ENCODE measurements around the gene TMEM60. TPM values are rescaled to one million over a fixed set of nuclear protein-coding genes. Genes with fewer than 3 reads are reported as not detected.

TMEM60 gene
- total and polyA plus RNA-seq, 2 donors (not counting 1 experiment from before 2014, with no cell fraction given) = 5.0 to 20.4 TPM

- Mint-ChIP-seq H3K4me1 (peaks cover 69% of the 10 kb centered on the region), H3K9me3 (ENCODE audit: insufficient read depth) (peaks cover 18% of the 10 kb centered on the region), H3K27ac (peak overlapping the region; percentile 89), H3K27me3 (no peaks in the 10 kb centered on the region), H3K4me3 (no peak overlapping the region)
- no peak for DNase-seq
- Histone ChIP-seq H3K36me3 (replicated peaks in 1 of 2; ENCODE audit: control extremely low read depth in 1 of 2, control insufficient read depth in 1 of 2, extremely low read depth in 1 of 2, insufficient read depth in 2 of 2, low read length in 1 of 2) (no peaks in the 10 kb centered on the region), H3K4me2 (replicated peaks; ENCODE audit: low read depth, low read length, poor library complexity, severe bottlenecking) (no peak overlapping the region), H4K20me1 (ENCODE audit: control insufficient read depth, insufficient read depth, low read length, poor library complexity, severe bottlenecking) (no peaks in the 10 kb centered on the region), H3K4me1 (ENCODE audit: control insufficient read depth in 2 of 2, insufficient read depth in 2 of 2, low read length in 2 of 2) (peaks cover 65 to 71% of the 10 kb centered on the region in 2 donors), H3K9ac (ENCODE audit: low read length) (no peak overlapping the region), H3K27me3 (replicated peaks in 1 of 4; ENCODE audit: control extremely low read depth in 1 of 4, control insufficient read depth in 3 of 4, insufficient read depth in 4 of 4, low read length in 3 of 4) (no peaks in the 10 kb centered on the region), H3K79me2 (ENCODE audit: control insufficient read depth, insufficient read depth, low read length) (peaks cover 90% of the 10 kb centered on the region), H2AFZ (ENCODE audit: insufficient read depth, low read depth, low read length, poor library complexity, severe bottlenecking) (no peak overlapping the region), H3K27ac (ENCODE audit: low read length in 2 of 2) (peak overlapping the region in 1 of 2 donors; percentile 87), H3K9me3 (ENCODE audit: control extremely low read depth in 1 of 3, control insufficient read depth in 2 of 3, insufficient read depth in 1 of 3, low read length in 2 of 3) (peaks cover 1 to 48% (median 36%) of the 10 kb centered on the region in 3 donors), H3K4me3 (ENCODE audit: control extremely low read depth in 1 of 5, extremely low read depth in 1 of 5, insufficient read depth in 1 of 5, low read depth in 2 of 5, low read length in 4 of 5) (no peak overlapping the region)
- ChIA-PET POLR2A (interaction anchor here (1.3 to 3.0 kb wide), 2 partner anchors 22 to 26 kb away, joined by 5 to 20 read pairs; partner anchors contain the start of genes PHTF2 and TMEM60), CTCF (interaction anchor here (0.6 to 1.2 kb wide), 2 partner anchors 82 to 173 kb away, joined by 3 to 4 read pairs; no protein-coding TSS in a partner anchor)
- ATAC-seq (ENCODE audit: low read depth) = no peak
- no CpG with 5 or more reads among the region's 3 CpGs for WGBS (ENCODE audit: insufficient coverage)
- intact Hi-C loops (cut with micrococcal nuclease) = loop anchor here (2.0 to 5.0 kb wide), 2 partner anchors 14 to 82 kb away; no protein-coding TSS in a partner anchor
- TF ChIP-seq CTCF (IDR thresholded peaks at IDR 0.05) = no peak
- TF ChIP-seq EZH2 (IDR thresholded peaks at IDR 0.05; ENCODE audit: borderline replicate concordance, insufficient read depth, low read depth, low read length, poor library complexity, severe bottlenecking) = no peak
These were observed 26.9 kb upstream of the TMEM60 start for GRCh38 chr7:77825131-77825530.

GRCh38 chr7:77824636-77825035 is 26.4 kb upstream of the TMEM60 start:
- POLR2A ChIA-PET = interaction anchor here (0.7 to 3.0 kb wide), 6 partner anchors 9 to 129 kb away, joined by 3 to 20 read pairs (median 4); partner anchors contain the start of genes PHTF2 and TMEM60
- H3K4me3 Mint-ChIP-seq = no peak overlapping the region

More at GRCh38 chr7:77824636-77825035, 26.4 kb upstream of the TMEM60 start:
- DNase-seq (no peak), ATAC-seq (ENCODE audit: low read depth) (no peak)
- peak overlapping the region; percentile 98 for H3K27ac Mint-ChIP-seq
- peaks cover 61 to 67% of the 10 kb centered on the region in 2 donors for H3K4me1 ChIP-seq (ENCODE audit: control insufficient read depth in 2 of 2, insufficient read depth in 2 of 2, low read length in 2 of 2)
- CTCF ChIA-PET = interaction anchor here (0.6 to 1.2 kb wide), 7 partner anchors 12 to 173 kb away, joined by 3 to 11 read pairs (median 4); partner anchors contain the start of genes PHTF2 and TMEM60
- H3K27me3 ChIP-seq (replicated peaks in 1 of 4; ENCODE audit: control extremely low read depth in 1 of 4, control insufficient read depth in 3 of 4, insufficient read depth in 4 of 4, low read length in 3 of 4) = no peaks in the 10 kb centered on the region
- H3K79me2 ChIP-seq (ENCODE audit: control insufficient read depth, insufficient read depth, low read length) = peaks cover 91% of the 10 kb centered on the region
- H3K4me1 Mint-ChIP-seq = peaks cover 67% of the 10 kb centered on the region
- no peaks in the 10 kb centered on the region for H4K20me1 ChIP-seq (ENCODE audit: control insufficient read depth, insufficient read depth, low read length, poor library complexity, severe bottlenecking)
- TF ChIP-seq EZH2 (IDR thresholded peaks at IDR 0.05; ENCODE audit: borderline replicate concordance, insufficient read depth, low read depth, low read length, poor library complexity, severe bottlenecking) (no peak), CTCF (IDR thresholded peaks at IDR 0.05) (no peak)
- H3K4me3 ChIP-seq (ENCODE audit: control extremely low read depth in 1 of 5, extremely low read depth in 1 of 5, insufficient read depth in 1 of 5, low read depth in 2 of 5, low read length in 4 of 5) = peak overlapping the region in 1 of 5 experiments; percentile 3
- H3K9ac ChIP-seq (ENCODE audit: low read length) = no peak overlapping the region
- peaks cover 20% of the 10 kb centered on the region for H3K9me3 Mint-ChIP-seq (ENCODE audit: insufficient read depth)
- peaks cover 1 to 53% (median 41%) of the 10 kb centered on the region in 3 donors for H3K9me3 ChIP-seq (ENCODE audit: control extremely low read depth in 1 of 3, control insufficient read depth in 2 of 3, insufficient read depth in 1 of 3, low read length in 2 of 3)
- H3K4me2 ChIP-seq (replicated peaks; ENCODE audit: low read depth, low read length, poor library complexity, severe bottlenecking) = peak overlapping the region; percentile 8
- no peaks in the 10 kb centered on the region for H3K36me3 ChIP-seq (replicated peaks in 1 of 2; ENCODE audit: control extremely low read depth in 1 of 2, control insufficient read depth in 1 of 2, extremely low read depth in 1 of 2, insufficient read depth in 2 of 2, low read length in 1 of 2)
- H3K27ac ChIP-seq (ENCODE audit: low read length in 2 of 2) = peak overlapping the region; percentile 87 to 90
- H3K27me3 Mint-ChIP-seq = no peaks in the 10 kb centered on the region
- intact Hi-C loops (cut with micrococcal nuclease) = loop anchor here (1.0 to 5.0 kb wide), 5 partner anchors 14 to 410 kb away; partner anchors contain the start of genes PHTF2 and TMEM60
- no CpG with 5 or more reads among the region's 5 CpGs for WGBS (ENCODE audit: insufficient coverage)
- no peak overlapping the region for H2AFZ ChIP-seq (ENCODE audit: insufficient read depth, low read depth, low read length, poor library complexity, severe bottlenecking)

Measured in B cell (primary cell).